HUES64 (cell line): ENCODE results near the gene MAP3K7CL.

Experiments
- H3K27ac ChIP-seq: 2 replicates; pipeline ENCODE4 v1.7.0; 2013; ENCODE audit warnings: low read depth, low read length, inconsistent platforms
- H3K27me3 ChIP-seq: 2 replicates; pipeline ENCODE4 v1.6.1; 2013; ENCODE audit warnings: mild to moderate bottlenecking, low read length; ENCODE audit not compliant: insufficient read depth
- H3K36me3 ChIP-seq: 2 replicates; pipeline ENCODE4 v1.6.1; 2013; ENCODE audit warnings: mild to moderate bottlenecking, low read length; ENCODE audit not compliant: insufficient read depth
- H3K4me1 ChIP-seq: 2 replicates; pipeline ENCODE4 v1.6.1; 2013; ENCODE audit warnings: mild to moderate bottlenecking, low read length, moderate library complexity; ENCODE audit not compliant: insufficient read depth
- H3K4me3 ChIP-seq: 2 replicates; pipeline ENCODE4 v1.5.1; 2013; ENCODE audit warnings: mild to moderate bottlenecking, low read length, moderate library complexity
- H3K9ac ChIP-seq: 2 replicates; pipeline ENCODE4 v1.6.1; 2013; ENCODE audit warnings: mild to moderate bottlenecking, low read depth, low read length
- H3K9me3 ChIP-seq: 2 replicates; pipeline ENCODE4 v1.6.1; 2013; ENCODE audit warnings: low read depth, low read length; ENCODE audit not compliant: insufficient read depth
- whole genome bisulfite sequencing: fragments of 150-250, 120-280 bp; methylation state at CpG from one replicate; pipeline ENCODE4 v1.1.7; 2013; ENCODE audit warnings: missing lambda C conversion rate; 5-methylcytosine and 5-hydroxymethylcytosine counted together

MAP3K7CL gene

DNA sequence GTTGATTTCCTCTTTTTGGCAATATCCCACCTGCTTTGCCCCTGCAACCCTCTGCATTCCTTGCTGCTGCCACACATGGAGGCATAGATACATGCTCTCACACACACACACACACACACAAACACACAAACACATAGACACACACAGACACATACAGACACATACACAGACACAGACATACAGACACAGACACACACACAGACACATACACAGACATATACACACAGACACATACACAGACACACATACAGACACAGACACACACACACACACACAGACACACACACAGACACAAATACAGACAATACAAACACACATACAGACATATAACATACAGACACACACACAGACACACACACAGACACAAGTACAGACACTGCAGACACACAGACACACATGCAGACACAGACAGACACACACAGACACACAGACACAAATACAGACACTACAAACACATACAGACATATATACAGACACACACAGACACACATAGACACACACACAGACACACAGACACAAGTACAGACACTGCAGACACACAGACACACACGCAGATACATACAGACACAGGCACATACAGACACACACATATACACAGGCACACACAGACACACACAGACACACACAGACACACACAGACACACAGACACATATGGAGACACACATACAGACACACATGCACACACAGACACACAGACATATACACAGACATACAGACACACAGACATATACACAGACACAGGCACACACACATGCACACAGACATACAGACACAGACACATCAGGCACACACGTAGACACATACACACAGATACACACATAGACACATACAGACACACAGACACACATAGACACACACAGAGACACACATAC is 83.3 kb downstream of the MAP3K7CL start:
- WGBS, result 87% methylated on average over 2 of the region's 2 CpGs
- H3K4me3 ChIP-seq, result no peak overlapping the region

DNA sequence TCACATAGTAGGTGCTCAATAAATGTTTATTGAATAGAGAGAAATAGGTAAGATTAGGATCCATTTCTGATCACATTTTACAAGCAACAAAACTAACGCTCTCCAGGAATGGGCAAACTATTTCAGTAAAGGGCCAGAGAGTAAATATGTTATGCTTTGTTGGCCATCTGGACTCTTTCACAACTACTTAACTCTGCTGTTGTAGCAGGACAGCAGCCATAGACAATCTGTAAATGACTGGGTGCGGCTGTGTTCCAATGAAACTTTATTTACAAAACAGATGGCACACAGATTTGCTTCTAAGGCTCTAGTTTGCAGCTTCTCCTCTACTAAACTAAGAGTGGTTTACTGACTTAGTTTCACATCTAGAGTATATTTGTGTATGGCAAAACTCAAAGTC is 85.3 kb downstream of the MAP3K7CL start:
- no peak overlapping the region for H3K27ac ChIP-seq
- no peak overlapping the region for H3K4me3 ChIP-seq
- H3K27me3 ChIP-seq, result no peaks in the 10 kb centered on the region
- H3K9ac ChIP-seq, result no peak overlapping the region
- WGBS, result 96% methylated on average over 1 of the region's 2 CpGs
- no peaks in the 10 kb centered on the region for H3K36me3 ChIP-seq
- H3K9me3 ChIP-seq, result no peaks in the 10 kb centered on the region
- no peaks in the 10 kb centered on the region for H3K4me1 ChIP-seq

More for the DNA sequence above, 83.3 kb downstream of the MAP3K7CL start:
- Histone ChIP-seq H3K4me1 (no peaks in the 10 kb centered on the region), H3K27ac (no peak overlapping the region), H3K9me3 (no peaks in the 10 kb centered on the region), H3K9ac (no peak overlapping the region), H3K27me3 (no peaks in the 10 kb centered on the region), H3K36me3 (no peaks in the 10 kb centered on the region)

DNA sequence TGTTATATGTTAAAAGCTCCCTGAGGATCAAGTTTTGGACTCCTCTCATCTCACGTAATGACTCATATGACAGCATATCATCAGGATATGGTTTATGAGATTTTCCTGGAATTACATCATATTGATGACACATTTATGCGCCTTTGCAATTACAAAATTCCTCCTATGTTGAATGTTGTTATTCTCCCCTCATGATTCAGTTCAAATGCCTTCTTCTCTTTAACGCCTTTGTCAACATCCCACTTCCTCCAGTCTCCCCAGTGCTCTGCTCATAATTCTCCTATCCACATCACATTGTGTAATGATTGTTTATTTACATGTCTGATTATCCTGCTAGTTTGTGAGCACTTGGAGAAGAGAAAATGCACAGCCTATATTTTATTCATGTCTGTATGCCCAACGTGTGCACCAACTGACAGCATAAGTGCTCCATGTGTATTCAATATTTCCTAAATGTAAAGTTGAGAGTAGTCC is 87.4 kb downstream of the MAP3K7CL start:
- no peaks in the 10 kb centered on the region for H3K4me1 ChIP-seq
- no peak overlapping the region for H3K27ac ChIP-seq
- H3K36me3 ChIP-seq, result no peaks in the 10 kb centered on the region
- no peak overlapping the region for H3K9ac ChIP-seq
- H3K4me3 ChIP-seq, result no peak overlapping the region
- H3K27me3 ChIP-seq, result no peaks in the 10 kb centered on the region
- H3K9me3 ChIP-seq, result no peaks in the 10 kb centered on the region
- WGBS, result 93% methylated on average over 4 of the region's 4 CpGs

DNA sequence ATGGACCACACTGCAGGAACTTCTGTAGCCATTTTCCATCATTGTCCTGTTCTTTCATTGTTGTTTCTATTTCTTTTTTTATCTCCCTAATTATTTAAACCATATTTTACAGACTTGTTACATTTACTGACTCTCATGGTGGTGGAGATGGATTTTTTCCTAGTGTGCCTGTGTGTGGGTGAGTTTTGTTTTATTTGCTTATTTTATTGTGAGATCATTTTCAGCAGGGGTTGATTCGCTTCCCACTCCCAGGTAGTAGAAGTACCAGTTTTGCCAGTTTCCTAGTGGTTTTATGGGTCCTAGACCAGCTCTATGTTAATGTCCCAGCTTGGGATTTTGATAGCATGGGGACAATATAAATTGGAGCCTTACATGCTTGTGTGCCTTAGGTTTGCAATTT is 88.3 kb downstream of the MAP3K7CL start:
- Histone ChIP-seq H3K27ac (no peak overlapping the region), H3K36me3 (no peaks in the 10 kb centered on the region), H3K9ac (no peak overlapping the region), H3K4me1 (no peaks in the 10 kb centered on the region), H3K9me3 (no peaks in the 10 kb centered on the region), H3K4me3 (no peak overlapping the region), H3K27me3 (no peaks in the 10 kb centered on the region)
- 100% methylated on average over 1 of the region's 1 CpG for WGBS

DNA sequence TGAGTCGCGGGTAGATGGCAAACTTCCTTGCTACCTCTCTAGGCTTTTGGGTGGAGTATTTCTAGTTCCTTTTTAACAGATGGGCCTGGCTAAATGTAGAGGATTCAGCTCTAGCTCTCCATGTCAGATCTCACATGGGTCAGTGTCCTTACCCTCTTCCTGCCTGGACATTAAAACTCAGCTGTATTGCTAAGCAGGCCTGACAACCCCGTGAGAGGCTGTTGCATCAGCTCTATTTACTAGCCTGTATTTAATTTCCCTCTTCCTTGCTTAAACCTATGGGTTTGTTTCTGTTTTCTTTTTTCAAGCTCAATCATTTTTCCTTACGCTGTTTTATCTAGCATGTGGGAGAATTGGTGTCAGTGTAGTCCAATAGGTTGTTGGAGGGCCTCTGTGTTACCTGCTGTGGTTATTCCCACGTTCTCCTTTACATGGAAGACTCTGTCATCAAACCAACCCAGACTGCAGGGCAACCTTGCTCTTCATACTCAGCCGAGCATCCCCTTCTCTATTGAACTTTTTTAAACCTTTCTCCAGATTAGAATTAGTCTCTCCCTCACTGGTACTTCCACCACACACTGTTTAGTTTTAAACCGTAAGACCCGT is 88.8 kb downstream of the MAP3K7CL start:
- Histone ChIP-seq H3K4me3 (no peak overlapping the region), H3K9me3 (no peaks in the 10 kb centered on the region), H3K4me1 (no peaks in the 10 kb centered on the region), H3K36me3 (no peaks in the 10 kb centered on the region), H3K27ac (no peak overlapping the region), H3K9ac (no peak overlapping the region), H3K27me3 (no peaks in the 10 kb centered on the region)
- WGBS, result 91% methylated on average over 7 of the region's 8 CpGs

DNA sequence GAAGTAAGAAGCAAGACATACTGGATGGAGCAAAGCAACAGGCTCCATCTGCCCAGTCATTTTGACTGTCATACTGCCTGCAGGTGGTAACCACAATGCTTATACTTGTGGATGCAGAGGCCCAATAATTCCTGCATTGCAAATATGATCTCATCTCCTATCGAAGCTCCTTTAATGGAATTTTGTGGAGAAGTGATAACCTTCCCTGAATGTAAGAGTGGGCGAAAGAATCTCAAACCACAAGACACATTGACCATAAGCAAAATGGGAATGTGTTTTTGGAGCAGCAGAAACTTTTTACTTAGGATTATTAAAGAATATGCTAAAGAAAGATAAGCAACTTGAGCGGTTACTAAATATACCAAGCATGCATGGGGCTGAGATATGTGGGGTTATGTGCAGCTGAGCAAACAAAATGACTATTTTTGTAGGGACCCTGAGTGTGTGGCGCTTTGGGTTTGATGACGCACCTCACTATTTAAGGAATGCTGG is 90.9 kb downstream of the MAP3K7CL start:
- Histone ChIP-seq H3K9ac (no peak overlapping the region), H3K36me3 (no peaks in the 10 kb centered on the region), H3K9me3 (no peaks in the 10 kb centered on the region), H3K4me3 (no peak overlapping the region), H3K27ac (no peak overlapping the region), H3K27me3 (no peaks in the 10 kb centered on the region), H3K4me1 (no peaks in the 10 kb centered on the region)
- 97% methylated on average over 5 of the region's 5 CpGs for WGBS

DNA sequence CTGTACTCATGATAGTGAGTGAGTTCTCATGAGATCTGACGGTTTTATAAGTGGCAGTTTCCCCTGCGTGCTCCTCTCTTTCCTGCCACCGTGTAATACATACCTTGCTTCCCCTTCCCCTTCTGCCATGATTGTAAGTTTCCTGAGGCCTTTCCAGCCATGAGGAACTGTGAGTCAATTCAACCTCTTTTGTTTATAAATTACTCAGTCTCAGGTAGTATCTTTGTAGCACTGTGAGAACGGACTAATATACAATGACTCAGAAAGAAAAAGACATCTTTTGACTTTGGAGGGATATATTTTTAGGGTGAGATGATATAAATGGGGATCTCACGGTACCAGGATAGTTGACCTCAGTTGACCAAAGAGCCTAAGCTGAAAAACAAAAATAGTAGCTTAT is 93.6 kb downstream of the MAP3K7CL start:
- no peaks in the 10 kb centered on the region for H3K9me3 ChIP-seq
- H3K9ac ChIP-seq, result no peak overlapping the region
- H3K4me1 ChIP-seq, result no peaks in the 10 kb centered on the region
- H3K36me3 ChIP-seq, result no peaks in the 10 kb centered on the region
- H3K27me3 ChIP-seq, result no peaks in the 10 kb centered on the region
- no peak overlapping the region for H3K4me3 ChIP-seq
- no peak overlapping the region for H3K27ac ChIP-seq
- 88% methylated on average over 5 of the region's 5 CpGs for WGBS
